ENCODE results near the gene FRRS1.

Gene FRRS1

DNA sequence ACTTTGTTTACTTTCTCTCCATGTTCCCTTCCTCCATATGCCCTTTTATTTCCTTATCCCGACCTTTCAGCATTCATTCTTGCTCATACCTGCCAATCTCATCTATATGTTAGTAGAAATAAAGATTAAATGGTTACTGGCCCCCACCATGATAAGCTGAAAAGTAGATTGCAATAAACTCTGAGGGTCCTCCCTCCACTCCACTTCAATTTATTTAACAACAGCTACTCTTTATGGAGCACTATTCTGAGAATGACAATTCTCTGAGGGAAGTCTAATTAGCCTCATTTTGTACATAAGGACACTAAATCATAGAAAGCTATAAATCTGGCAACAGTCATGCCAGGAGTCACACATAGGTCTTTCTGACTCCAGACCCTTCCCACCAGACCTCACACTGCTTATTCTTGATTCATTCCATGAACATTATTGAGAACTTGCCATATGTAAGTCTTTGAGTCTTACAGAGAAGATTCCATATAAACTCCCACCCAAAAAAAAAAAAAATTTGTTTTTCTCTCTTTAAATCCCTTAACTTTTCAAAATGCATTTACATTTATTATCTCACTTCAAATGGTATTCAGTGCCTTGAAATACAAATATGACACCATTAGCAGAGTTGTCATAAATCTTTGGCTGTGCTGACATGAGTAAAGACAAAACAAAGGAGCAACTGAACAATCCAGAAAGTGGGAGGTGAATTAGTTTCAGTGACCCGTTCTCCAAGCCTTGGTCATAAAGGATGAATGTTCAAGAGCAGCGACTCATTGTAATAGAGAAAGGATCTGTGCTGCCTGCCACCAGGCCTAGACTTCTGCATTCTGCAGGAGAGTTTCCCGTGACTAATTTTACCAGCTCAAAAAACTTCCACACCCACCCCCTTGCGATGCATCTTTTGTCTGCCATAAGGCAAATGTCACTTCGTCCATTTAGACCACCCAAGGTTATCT, 92.0 kb downstream of the FRRS1 start:
- DNase-seq, result no peak

DNA sequence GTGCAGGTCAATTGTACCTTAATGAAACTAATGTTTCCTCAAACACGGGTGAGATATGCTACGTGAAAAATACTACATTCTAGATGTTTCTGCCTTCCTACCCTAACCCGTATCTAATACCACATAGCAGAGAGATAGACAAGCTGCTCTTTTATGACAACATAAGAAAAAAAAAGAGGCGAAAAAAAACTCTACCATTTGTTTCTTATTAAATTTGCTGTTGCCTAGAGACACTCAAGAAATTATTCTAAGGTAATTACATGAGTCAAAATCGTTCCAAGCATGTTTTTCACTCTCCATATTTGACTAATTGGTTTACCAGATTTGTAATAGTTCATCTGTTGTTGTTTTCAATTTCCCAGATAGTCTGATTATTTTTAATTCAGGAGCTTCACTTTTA, 93.1 kb downstream of the FRRS1 start:
- DNase-seq, result no peak

GRCh38 chr1:99672530-99673213, 93.8 kb downstream of the FRRS1 start:
- no peak for DNase-seq

DNA sequence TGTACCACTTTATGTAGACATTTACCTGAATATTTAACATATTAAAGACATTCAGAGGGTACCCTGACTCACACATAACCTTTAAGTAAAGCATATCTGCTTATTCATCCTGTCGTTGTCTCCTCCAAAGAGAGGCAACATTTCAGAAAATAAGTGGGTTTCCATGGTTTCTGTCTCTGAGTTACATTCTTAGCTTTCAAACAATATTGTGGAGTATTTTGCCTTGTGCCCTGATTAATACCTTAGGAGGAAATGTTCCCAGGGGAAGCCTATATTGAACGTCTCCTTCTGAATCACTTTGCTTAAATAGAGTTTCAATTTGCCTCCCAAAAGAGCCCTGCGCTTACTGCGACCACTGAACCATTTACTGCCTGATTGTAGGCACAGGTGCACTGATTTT, 94.4 kb downstream of the FRRS1 start:
- no peak for DNase-seq

- no peak for DNase-seq
Observed at GRCh38 chr1:99670583-99670982, 95.9 kb downstream of the FRRS1 start.

DNA sequence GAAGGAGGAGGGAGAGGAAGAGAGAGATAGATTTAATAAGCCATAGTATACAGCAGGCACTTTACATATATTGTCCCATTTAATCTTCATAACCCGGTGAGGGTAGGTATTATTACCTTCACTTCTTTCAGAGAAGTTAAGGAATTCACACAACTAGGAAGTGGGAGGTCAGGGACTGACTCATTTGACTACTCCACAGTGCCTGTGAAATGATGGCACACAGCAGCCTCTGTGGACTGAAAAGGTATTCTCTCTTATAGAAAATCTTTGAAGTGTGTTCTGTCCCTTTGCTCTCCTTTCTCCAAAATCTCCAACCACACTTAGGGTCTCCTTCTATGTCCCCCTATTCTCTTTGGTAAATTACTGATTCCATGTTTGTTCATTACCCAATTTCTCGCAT, 96.6 kb downstream of the FRRS1 start:
- no peak for DNase-seq

GRCh38 chr1:99669376-99669775, 97.1 kb downstream of the FRRS1 start:
- DNase-seq, result no peak

DNA sequence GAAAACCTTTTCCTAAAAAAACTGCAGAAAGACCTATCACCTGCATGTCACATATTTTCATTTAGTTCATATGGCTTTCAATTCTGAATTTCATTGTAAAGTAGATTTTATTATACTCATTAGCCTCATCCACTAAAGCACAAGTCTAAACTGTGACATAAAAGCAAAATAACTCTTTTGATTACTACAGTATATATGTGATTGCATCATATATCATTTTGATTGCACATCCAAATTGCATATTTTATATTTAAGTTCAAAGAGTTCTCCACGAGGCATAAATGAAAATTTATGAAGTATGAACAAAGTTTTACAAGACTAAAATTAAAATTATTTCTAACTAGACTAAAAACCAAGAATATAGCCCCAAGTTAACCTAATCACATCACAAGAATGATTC, 101.2 kb downstream of the FRRS1 start:
- no peak for DNase-seq

DNA sequence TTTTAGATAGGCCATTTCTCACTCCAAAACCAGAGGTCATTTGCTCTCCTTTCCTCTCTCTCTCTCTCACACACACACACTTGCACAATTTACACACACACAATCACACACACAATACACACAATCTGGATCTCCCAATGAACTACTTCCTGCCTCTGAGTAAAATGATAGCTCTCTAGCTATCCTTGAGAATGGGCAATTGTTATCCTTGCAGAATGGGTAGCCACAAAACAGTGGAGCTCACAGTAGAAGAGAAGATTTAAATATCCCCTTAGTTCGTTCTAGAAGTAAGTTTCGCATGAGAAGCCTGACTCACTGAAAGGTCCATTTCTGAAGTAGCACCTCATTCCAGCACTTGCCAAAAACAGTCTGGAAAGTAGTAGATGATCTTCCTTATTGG, 102.9 kb downstream of the FRRS1 start:
- DNase-seq, result no peak

DNA sequence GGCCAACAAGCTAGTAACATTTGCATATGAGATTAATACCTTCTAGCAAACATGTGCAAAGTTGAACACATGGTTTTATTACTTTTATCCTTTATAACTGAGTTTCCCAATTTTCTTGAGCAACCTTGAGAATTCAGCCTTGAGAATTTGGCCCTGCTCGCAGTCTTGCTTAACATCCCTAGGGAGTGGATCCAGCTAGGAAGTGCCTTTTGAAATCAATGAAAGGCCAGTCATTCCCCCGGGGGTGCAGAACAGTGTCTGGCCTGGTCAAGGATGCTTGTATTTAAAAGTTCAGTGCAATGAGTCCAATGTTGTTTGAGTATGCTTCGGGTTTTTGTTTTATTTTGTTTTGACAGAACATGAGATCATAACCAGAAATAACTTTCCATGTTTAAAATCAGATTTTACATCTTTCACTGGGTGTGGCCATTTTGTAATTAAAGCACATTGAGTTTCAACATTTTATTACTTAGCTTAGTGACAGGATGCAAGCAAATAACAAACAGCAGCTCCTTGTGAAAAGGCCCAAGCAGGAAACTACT, 103.8 kb downstream of the FRRS1 start:
- DNase-seq, result no peak

DNA sequence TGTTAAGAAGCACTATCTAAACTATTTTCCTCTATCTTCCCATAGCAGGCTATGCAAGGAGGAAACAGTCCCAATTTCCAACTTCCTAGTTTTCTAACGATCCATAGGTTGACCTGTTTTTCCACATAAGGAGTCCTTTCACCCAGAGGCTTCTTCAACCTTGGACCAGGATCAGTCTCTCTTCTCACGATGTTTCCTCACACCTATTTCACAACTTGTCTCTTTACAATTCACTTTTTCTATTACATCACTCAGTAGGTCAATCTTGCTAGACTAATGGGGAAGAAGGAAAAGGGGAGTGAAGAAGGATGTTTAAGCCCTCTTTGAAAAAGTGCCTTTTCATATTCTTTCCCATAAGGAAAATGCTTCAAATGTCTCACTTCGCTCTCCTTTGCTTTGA, 104.7 kb downstream of the FRRS1 start:
- DNase-seq, result no peak

GRCh38 chr1:99660496-99660895, 105.9 kb downstream of the FRRS1 start:
- DNase-seq, result no peak

DNA sequence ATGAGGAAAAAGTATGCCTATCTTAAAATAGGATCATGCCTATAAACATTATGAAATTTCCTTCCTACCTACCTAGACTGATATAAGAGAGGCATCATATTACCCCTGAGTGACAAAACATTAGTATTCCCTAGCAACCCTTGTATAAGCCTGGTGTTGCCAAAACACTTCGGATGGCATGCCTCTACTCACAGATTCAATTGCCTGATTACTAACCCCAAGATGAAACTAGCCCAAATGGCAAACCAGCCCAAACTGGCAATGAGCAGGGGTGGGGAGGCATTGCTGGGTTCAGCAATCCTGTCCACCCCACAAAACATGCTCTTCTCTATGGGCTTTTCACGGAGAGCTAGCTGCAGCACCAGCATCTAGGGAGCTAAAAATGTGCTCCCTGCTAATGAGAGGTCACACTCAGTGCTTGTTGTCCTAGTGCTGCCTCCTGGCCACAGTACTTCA, 106.7 kb downstream of the FRRS1 start:
- no peak for DNase-seq
